ENCODE results near the gene SLC7A1. TPM values are rescaled to one million over a fixed set of nuclear protein-coding genes. Genes with fewer than 3 reads are reported as not detected.

Gene SLC7A1
- total and polyA plus RNA-seq, 2 of the 8 experiments (the other 6 are each of a cell fraction or from before 2014, with no cell fraction given), result 26.8 to 114 TPM

DNA sequence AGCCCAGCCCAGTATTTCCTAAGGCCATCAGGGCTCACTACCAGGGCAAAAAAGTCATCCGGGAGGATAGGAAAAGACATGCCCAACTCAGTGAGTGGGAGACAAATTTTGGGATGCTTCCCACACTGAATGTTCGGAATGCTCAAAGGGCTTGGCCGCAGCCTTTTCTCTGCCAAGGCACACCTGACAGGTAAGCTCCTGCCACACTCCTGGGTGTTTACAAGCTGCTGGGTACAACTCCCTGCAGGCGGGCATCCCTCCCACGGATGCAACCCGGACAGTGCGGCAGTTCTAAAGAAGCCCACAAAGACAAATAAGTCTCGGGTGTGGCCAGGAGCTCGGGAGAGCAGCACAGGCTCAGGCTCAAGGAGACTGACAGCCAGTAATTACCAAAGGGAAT, 28.1 kb downstream of the SLC7A1 start:
- no peak overlapping the region for H2BK12ac ChIP-seq (ENCODE audit: low read depth, low read length)
- no peak overlapping the region for H3K56ac ChIP-seq (replicated peaks; ENCODE audit: insufficient read length, low read depth, low read length)
- peaks cover 31 to 100% of the 10 kb centered on the region in 2 experiments for H3K79me2 ChIP-seq (ENCODE audit: control insufficient read depth in 1 of 2, insufficient read depth in 2 of 2, low read length in 2 of 2)
- peaks cover 28% of the 10 kb centered on the region for H3K79me1 ChIP-seq (ENCODE audit: low read depth, low read length)
- 87% methylated on average over 9 of the region's 9 CpGs; no CpG with 5 or more reads in 1 of the 2 experiments for WGBS, 2 experiments (ENCODE audit: extremely low coverage in 1 of 2, insufficient coverage in 1 of 2, insufficient read length in 1 of 2, insufficient replicate concordance in 2 of 2, low coverage in 1 of 2, low lambda C conversion rate in 2 of 2, missing lambda C conversion rate in 1 of 2)
- no peak overlapping the region for H4K91ac ChIP-seq (replicated peaks; ENCODE audit: insufficient read length, low read length)
- H4K20me1 ChIP-seq (replicated peaks in 1 of 2; ENCODE audit: control insufficient read depth in 1 of 2, insufficient read depth in 2 of 2, low read length in 2 of 2), result peaks cover 32 to 56% of the 10 kb centered on the region in 2 experiments
- CTCF ChIA-PET (ENCODE audit: partially characterized antibody), result interaction anchor here (0.6 to 2.4 kb wide), 7 partner anchors 9 to 121 kb away, joined by 3 to 9 read pairs (median 3); no protein-coding TSS in a partner anchor
- H3K4me3 ChIP-seq (ENCODE audit: extremely low read depth in 1 of 4, insufficient read depth in 2 of 4, low read depth in 3 of 4, low read length in 4 of 4), result no peak overlapping the region
- H3K9me3 ChIP-seq (ENCODE audit: insufficient read depth in 2 of 2, low read depth in 1 of 2, low read length in 1 of 2), result no peaks in the 10 kb centered on the region
- FAIRE-seq, result no peak
- POLR2A ChIA-PET (ENCODE audit: partially characterized antibody), result interaction anchor here (0.6 to 2.1 kb wide), 9 partner anchors 11 to 1743 kb away, joined by 3 to 11 read pairs (median 3); no protein-coding TSS in a partner anchor
- H2BK5ac ChIP-seq (ENCODE audit: low read depth, low read length), result no peak overlapping the region; the same call in 1 of the 2 replicates
- no peak overlapping the region for H2AFZ ChIP-seq (ENCODE audit: low read length)
- H2BK20ac ChIP-seq (ENCODE audit: low read length), result no peak overlapping the region
- TF ChIP-seq BACH1 (IDR thresholded peaks at IDR 0.05; ENCODE audit: low read length), result no peak
- TF ChIP-seq TAF1 (IDR thresholded peaks at IDR 0.05; ENCODE audit: low read depth, low read length), result no peak
- TF ChIP-seq JUN (IDR thresholded peaks at IDR 0.05; ENCODE audit: low read depth, low read length), result no peak
- no peak for TF ChIP-seq RNF2 (IDR thresholded peaks at IDR 0.05; ENCODE audit: borderline replicate concordance, low read depth, low read length, missing control alignments, poor library complexity, severe bottlenecking)
- no peak for TF ChIP-seq FOSL1 (IDR thresholded peaks at IDR 0.05; ENCODE audit: insufficient read depth, low read depth, low read length)
- no peak overlapping the region for H3K27ac ChIP-seq (ENCODE audit: low read depth, low read length)
- H3K4me1 ChIP-seq (replicated peaks in 1 of 4; ENCODE audit: control insufficient read depth in 3 of 4, insufficient read depth in 4 of 4, low read length in 3 of 4), result peaks cover 7 to 30% (median 26%) of the 10 kb centered on the region in 4 experiments
- no peaks in the 10 kb centered on the region for H3K36me3 ChIP-seq (ENCODE audit: control insufficient read depth in 2 of 4, insufficient read depth in 4 of 4, low read length in 3 of 4)
- H3K23ac ChIP-seq (ENCODE audit: insufficient read length), result no peak overlapping the region
- H3K4ac ChIP-seq (replicated peaks; ENCODE audit: insufficient read length, low read depth, low read length), result no peak overlapping the region
- no peak overlapping the region for H3K18ac ChIP-seq (ENCODE audit: extremely low read depth, low read length)
- DNase-seq (ENCODE audit: low read depth in 1 of 2, low spot score in 2 of 2), result no peak
- no peaks in the 10 kb centered on the region for H3K23me2 ChIP-seq (ENCODE audit: low read depth, low read length)
- H4K5ac ChIP-seq (ENCODE audit: insufficient read length, low read depth, low read length), result no peak overlapping the region
- no peak overlapping the region for H2AK5ac ChIP-seq (ENCODE audit: low read depth, low read length)
- no peak overlapping the region; a peak in 1 of 4 replicates for H3K4me2 ChIP-seq (ENCODE audit: insufficient read depth in 1 of 2, low read depth in 2 of 2, low read length in 2 of 2)
- no peak overlapping the region for H2BK15ac ChIP-seq (ENCODE audit: low read length)
- no peaks in the 10 kb centered on the region for H3K27me3 ChIP-seq (replicated peaks in 1 of 4; ENCODE audit: control insufficient read depth in 3 of 4, extremely low read depth in 1 of 4, insufficient read depth in 3 of 4, low read length in 3 of 4)
- H4K8ac ChIP-seq (ENCODE audit: extremely low read depth, insufficient read depth, low read length), result no peak overlapping the region
- H3K14ac ChIP-seq (ENCODE audit: insufficient read length), result no peak overlapping the region
- H2BK120ac ChIP-seq (replicated peaks; ENCODE audit: low read depth, low read length), result no peak overlapping the region
- no peak overlapping the region for H3K9ac ChIP-seq (replicated peaks in 1 of 4; ENCODE audit: extremely low read depth in 1 of 4, low read depth in 3 of 4, low read length in 3 of 4)

Measured in H1 (cell line).